GM03348 (cell line): Measurements from ENCODE around the gene DCLK1.

Source experiments
- DNase-seq: peaks from one replicate; pipeline ENCODE4 v3.0.0; 2012; ENCODE audit warnings: low spot score

Gene DCLK1

GRCh38 chr13:35892837-35893814 lies 238.1 kb downstream of the DCLK1 start:
- DNase-seq: no peak

GRCh38 chr13:35891507-35892441 lies 239.4 kb downstream of the DCLK1 start:
- no peak for DNase-seq

- DNase-seq: no peak
These were observed 241.6 kb downstream of the DCLK1 start for GRCh38 chr13:35889560-35889959.

GRCh38 chr13:35888981-35889380 lies 242.2 kb downstream of the DCLK1 start:
- DNase-seq: no peak

- no peak for DNase-seq
These were observed 242.7 kb downstream of the DCLK1 start for GRCh38 chr13:35888457-35888883.

GRCh38 chr13:35887115-35887666 lies 244.0 kb downstream of the DCLK1 start:
- no peak for DNase-seq

- DNase-seq: no peak
These were observed 244.7 kb downstream of the DCLK1 start for GRCh38 chr13:35886332-35887114.

GRCh38 chr13:35884211-35884760 lies 246.9 kb downstream of the DCLK1 start:
- DNase-seq: no peak

- no peak for DNase-seq
These were observed 248.3 kb downstream of the DCLK1 start for GRCh38 chr13:35882722-35883497.

GRCh38 chr13:35881360-35881759 lies 249.8 kb downstream of the DCLK1 start:
- DNase-seq: no peak

- DNase-seq: no peak
These were observed 252.1 kb downstream of the DCLK1 start for GRCh38 chr13:35879111-35879510.

GRCh38 chr13:35876601-35877000 lies 254.6 kb downstream of the DCLK1 start:
- no peak for DNase-seq

- DNase-seq: no peak
These were observed 256.5 kb downstream of the DCLK1 start for GRCh38 chr13:35874704-35875103.

GRCh38 chr13:35872369-35872768 lies 258.8 kb downstream of the DCLK1 start:
- DNase-seq: no peak

GRCh38 chr13:35871561-35871960 lies 259.6 kb downstream of the DCLK1 start:
- no peak for DNase-seq

GRCh38 chr13:35866801-35867200 lies 264.4 kb downstream of the DCLK1 start:
- no peak for DNase-seq

- no peak for DNase-seq
These were observed 265.6 kb downstream of the DCLK1 start for GRCh38 chr13:35865341-35866240.

GRCh38 chr13:35860661-35861060 lies 270.5 kb downstream of the DCLK1 start:
- no peak for DNase-seq

GRCh38 chr13:35859981-35860380 lies 271.2 kb downstream of the DCLK1 start:
- DNase-seq: no peak
